ENCODE results near the gene SKOR1.

Gene SKOR1

DNA sequence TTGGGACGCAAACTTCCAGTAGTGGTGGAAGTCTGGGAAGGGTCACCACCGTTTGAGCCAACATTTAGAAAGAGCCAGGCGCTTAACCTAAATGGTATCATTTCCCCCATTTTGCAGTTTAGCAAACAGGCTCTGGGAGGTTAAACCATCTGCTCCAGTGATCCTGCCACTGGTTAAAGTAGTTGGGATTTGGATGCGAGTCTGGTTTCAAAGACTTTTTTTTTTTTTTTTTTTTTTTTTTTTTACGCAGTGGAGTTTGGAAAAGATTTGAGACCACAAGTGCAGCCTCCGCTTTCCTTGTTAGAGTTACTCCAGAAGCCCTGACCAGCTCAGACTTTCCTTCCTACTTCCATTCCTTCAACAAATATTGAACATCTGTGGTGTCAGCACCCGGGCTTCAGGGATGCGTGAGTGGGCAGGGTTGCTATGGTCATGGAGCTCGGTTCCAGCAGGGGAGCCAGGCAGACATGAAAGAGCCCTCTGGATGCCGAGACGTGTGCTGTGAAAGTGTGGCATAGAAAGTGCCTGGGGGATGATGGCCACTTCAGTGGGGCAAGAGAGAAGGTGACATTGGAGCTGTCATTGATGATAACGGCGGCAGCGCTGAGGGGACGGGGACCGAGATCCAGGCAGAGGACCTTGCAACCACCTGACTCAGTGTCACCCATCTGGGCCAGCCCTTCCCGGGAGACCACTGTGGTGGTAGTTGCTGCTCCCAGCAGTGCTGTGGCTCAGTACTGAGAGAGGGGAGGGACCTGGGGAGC lies 15.6 kb downstream of the SKOR1 start:
- Histone ChIP-seq H3K4me3 (IDR thresholded peaks at IDR 0.05; ENCODE audit: insufficient read depth, low read depth, low read length) (peak overlapping the region; percentile 34), H2AFZ (ENCODE audit: low read depth) (peak overlapping the region; percentile 92), H3K9ac (peak overlapping the region; percentile 84), H3K4me1 (ENCODE audit: low read depth, poor library complexity, severe bottlenecking) (peaks cover 26% of the 10 kb centered on the region), H4K20me1 (ENCODE audit: insufficient read depth) (no peaks in the 10 kb centered on the region), H3K36me3 (ENCODE audit: insufficient read depth) (no peaks in the 10 kb centered on the region), H3K27ac (peak overlapping the region; percentile 80), H3K79me2 (ENCODE audit: insufficient read depth, low read depth) (no peaks in the 10 kb centered on the region), H3K4me2 (peak overlapping the region; percentile 77), H3K27me3 (ENCODE audit: insufficient read depth, low read depth) (no peaks in the 10 kb centered on the region)
- TF ChIP-seq, protein P1, sequence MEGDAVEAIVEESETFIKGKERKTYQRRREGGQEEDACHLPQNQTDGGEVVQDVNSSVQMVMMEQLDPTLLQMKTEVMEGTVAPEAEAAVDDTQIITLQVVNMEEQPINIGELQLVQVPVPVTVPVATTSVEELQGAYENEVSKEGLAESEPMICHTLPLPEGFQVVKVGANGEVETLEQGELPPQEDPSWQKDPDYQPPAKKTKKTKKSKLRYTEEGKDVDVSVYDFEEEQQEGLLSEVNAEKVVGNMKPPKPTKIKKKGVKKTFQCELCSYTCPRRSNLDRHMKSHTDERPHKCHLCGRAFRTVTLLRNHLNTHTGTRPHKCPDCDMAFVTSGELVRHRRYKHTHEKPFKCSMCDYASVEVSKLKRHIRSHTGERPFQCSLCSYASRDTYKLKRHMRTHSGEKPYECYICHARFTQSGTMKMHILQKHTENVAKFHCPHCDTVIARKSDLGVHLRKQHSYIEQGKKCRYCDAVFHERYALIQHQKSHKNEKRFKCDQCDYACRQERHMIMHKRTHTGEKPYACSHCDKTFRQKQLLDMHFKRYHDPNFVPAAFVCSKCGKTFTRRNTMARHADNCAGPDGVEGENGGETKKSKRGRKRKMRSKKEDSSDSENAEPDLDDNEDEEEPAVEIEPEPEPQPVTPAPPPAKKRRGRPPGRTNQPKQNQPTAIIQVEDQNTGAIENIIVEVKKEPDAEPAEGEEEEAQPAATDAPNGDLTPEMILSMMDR (conservative IDR thresholded peaks at IDR 0.05; ENCODE audit: low read depth, low read length): no peak

DNA sequence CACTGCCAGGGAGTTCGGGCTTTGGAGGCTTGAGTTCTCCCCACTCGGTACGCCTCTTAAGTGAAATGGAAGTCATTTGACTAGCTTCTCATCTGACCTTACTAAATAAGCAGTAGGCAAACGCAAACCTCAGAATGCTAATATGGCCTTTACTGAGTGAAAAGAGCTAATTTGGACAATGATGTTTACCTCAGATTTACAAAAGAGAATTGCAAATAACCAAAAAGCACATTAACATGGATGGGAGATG lies 16.1 kb downstream of the SKOR1 start:
- Histone ChIP-seq H3K9ac (peak overlapping the region; percentile 84; the same call in 1 of the 2 replicates), H3K4me2 (peak overlapping the region; percentile 77), H3K79me2 (ENCODE audit: insufficient read depth, low read depth) (no peaks in the 10 kb centered on the region), H3K36me3 (ENCODE audit: insufficient read depth) (no peaks in the 10 kb centered on the region), H4K20me1 (ENCODE audit: insufficient read depth) (no peaks in the 10 kb centered on the region), H3K27me3 (ENCODE audit: insufficient read depth, low read depth) (no peaks in the 10 kb centered on the region), H2AFZ (ENCODE audit: low read depth) (peak overlapping the region; percentile 92), H3K27ac (no peak overlapping the region; the same call in 1 of the 2 replicates), H3K4me3 (IDR thresholded peaks at IDR 0.05; ENCODE audit: insufficient read depth, low read depth, low read length) (peak overlapping the region; percentile 34), H3K4me1 (ENCODE audit: low read depth, poor library complexity, severe bottlenecking) (peaks cover 21% of the 10 kb centered on the region)
- TF ChIP-seq, protein P1 (conservative IDR thresholded peaks at IDR 0.05; ENCODE audit: low read depth, low read length): no peak

DNA sequence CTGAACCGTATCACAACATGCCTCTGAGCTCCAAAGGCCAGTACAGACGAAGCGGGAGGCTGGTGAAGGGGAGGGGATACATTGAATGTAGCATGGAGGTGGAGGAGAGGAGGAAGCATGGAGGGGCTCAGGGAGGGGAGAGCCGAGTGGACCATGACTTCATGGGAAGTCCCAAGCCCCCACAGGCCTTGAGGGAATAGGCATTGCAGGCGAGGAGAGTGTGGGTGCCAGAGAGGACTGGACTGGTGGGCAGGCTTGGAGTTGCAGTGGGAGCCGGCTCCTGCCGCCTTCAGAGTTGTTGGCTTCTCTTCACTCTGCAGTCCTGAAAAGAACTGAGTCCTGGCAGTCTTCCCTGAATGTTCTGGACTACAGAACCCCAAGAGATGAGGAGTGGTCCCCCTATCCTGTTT lies 17.8 kb downstream of the SKOR1 start:
- H3K79me2 ChIP-seq (ENCODE audit: insufficient read depth, low read depth): no peaks in the 10 kb centered on the region
- no peak overlapping the region for H3K4me3 ChIP-seq (IDR thresholded peaks at IDR 0.05; ENCODE audit: insufficient read depth, low read depth, low read length)
- TF ChIP-seq, protein P1 (conservative IDR thresholded peaks at IDR 0.05; ENCODE audit: low read depth, low read length): no peak
- no peaks in the 10 kb centered on the region for H3K27me3 ChIP-seq (ENCODE audit: insufficient read depth, low read depth)
- H3K27ac ChIP-seq: no peak overlapping the region
- peaks cover 14% of the 10 kb centered on the region for H3K4me1 ChIP-seq (ENCODE audit: low read depth, poor library complexity, severe bottlenecking)
- no peaks in the 10 kb centered on the region for H3K36me3 ChIP-seq (ENCODE audit: insufficient read depth)
- H4K20me1 ChIP-seq (ENCODE audit: insufficient read depth): no peaks in the 10 kb centered on the region
- no peak overlapping the region for H2AFZ ChIP-seq (ENCODE audit: low read depth)
- no peak overlapping the region for H3K4me2 ChIP-seq
- no peak overlapping the region for H3K9ac ChIP-seq

DNA sequence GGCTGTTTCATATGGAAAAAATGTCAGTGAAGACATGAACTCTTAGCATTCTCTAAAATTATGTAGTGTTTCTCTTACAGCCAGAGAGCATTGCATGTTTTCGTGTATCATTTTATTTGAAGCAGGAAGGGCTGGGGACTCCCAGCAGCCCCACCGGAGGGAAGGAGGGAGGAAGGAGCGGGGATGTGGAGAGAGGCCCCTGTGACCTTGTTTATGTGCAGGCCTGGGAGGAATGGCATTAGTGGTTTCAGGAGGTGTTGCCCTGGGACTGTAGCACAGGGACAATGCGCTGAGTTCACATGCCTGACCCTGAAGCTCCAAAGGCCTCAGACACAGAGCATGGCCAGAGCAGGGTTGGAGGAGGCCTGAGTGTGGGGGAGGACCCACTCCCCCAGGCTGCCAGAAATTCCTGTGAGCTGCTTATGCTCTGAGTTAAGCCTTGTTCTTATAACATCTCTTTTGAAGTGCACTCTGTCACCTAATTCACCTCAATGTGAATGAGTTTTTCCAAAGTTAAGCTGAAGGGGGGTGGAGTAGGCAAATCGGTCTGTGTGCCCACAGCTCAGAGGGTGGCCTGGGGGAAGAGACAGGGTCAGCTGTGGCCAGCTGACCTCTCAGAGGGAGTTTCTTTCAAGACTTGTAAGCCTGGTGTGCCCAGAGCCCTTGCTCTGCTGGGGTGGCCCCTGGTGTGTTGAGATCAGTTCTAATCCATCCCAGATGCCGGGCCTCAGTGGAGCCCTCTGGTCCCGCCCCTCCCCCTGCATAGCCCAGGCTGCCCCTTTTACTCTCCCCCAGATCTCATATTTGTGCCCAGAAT lies 18.5 kb downstream of the SKOR1 start:
- no peak overlapping the region for H3K4me2 ChIP-seq
- TF ChIP-seq, protein P1 (conservative IDR thresholded peaks at IDR 0.05; ENCODE audit: low read depth, low read length): no peak
- H3K36me3 ChIP-seq (ENCODE audit: insufficient read depth): no peaks in the 10 kb centered on the region
- peaks cover 14% of the 10 kb centered on the region for H3K4me1 ChIP-seq (ENCODE audit: low read depth, poor library complexity, severe bottlenecking)
- no peak overlapping the region for H3K4me3 ChIP-seq (IDR thresholded peaks at IDR 0.05; ENCODE audit: insufficient read depth, low read depth, low read length)
- no peaks in the 10 kb centered on the region for H4K20me1 ChIP-seq (ENCODE audit: insufficient read depth)
- no peak overlapping the region for H3K27ac ChIP-seq
- no peaks in the 10 kb centered on the region for H3K79me2 ChIP-seq (ENCODE audit: insufficient read depth, low read depth)
- no peaks in the 10 kb centered on the region for H3K27me3 ChIP-seq (ENCODE audit: insufficient read depth, low read depth)
- no peak overlapping the region for H2AFZ ChIP-seq (ENCODE audit: low read depth)
- H3K9ac ChIP-seq: no peak overlapping the region

Measured in KMS-11 (cell line).